Measurements from ENCODE around the gene RHBDF1. TPM values are rescaled to one million over a fixed set of nuclear protein-coding genes. Genes with fewer than 3 reads are reported as not detected.

RHBDF1 gene
- total RNA-seq, 1 experiment from 2014 or later, result 60.8 TPM

- TF ChIP-seq CTCF (IDR thresholded peaks at IDR 0.05), result no peak
- no peak for TF ChIP-seq PRRX2 (CRISPR knock-in tag; IDR thresholded peaks at IDR 0.05)
- TF ChIP-seq ZNF232 (CRISPR knock-in tag; IDR thresholded peaks at IDR 0.05), result no peak
- TF ChIP-seq AR (CRISPR knock-in tag; IDR thresholded peaks at IDR 0.05), result no peak
- no peak for TF ChIP-seq MYBL2 (CRISPR knock-in tag; IDR thresholded peaks at IDR 0.05)
- no peak for TF ChIP-seq JUN (CRISPR knock-in tag; IDR thresholded peaks at IDR 0.05)
- TF ChIP-seq EMX1 (CRISPR knock-in tag; IDR thresholded peaks at IDR 0.05), result no peak
Observed at GRCh38 chr16:60166-60565, 12.3 kb downstream of the RHBDF1 start (continued).

- TF ChIP-seq OVOL2 (CRISPR knock-in tag; IDR thresholded peaks at IDR 0.05; ENCODE audit: borderline replicate concordance) (no peak), ZNF425 (CRISPR knock-in tag; conservative IDR thresholded peaks at IDR 0.05) (no peak), TCF7 (CRISPR knock-in tag; IDR thresholded peaks at IDR 0.05; ENCODE audit: low read depth) (no peak), CBFB (CRISPR knock-in tag; IDR thresholded peaks at IDR 0.05; ENCODE audit: low read depth) (no peak)
- Mint-ChIP-seq H3K9me3 (no peaks in the 10 kb centered on the region), H3K4me1 (no peaks in the 10 kb centered on the region), H3K4me3 (no peak overlapping the region), H3K36me3 (peaks cover 51% of the 10 kb centered on the region), H3K27me3 (ENCODE audit: low read depth) (no peaks in the 10 kb centered on the region), H3K27ac (no peak overlapping the region)
- no peak for DNase-seq (ENCODE audit: low spot score)
- POLR2A ChIA-PET, result no interaction called here
- CTCF ChIA-PET, result interaction anchor here (16.9 kb wide), 1 partner anchor 34 kb away, joined by 493 read pairs; no protein-coding TSS in a partner anchor
- no peak for ATAC-seq
Observed at GRCh38 chr16:59440-60059, 12.9 kb downstream of the RHBDF1 start.

DNA sequence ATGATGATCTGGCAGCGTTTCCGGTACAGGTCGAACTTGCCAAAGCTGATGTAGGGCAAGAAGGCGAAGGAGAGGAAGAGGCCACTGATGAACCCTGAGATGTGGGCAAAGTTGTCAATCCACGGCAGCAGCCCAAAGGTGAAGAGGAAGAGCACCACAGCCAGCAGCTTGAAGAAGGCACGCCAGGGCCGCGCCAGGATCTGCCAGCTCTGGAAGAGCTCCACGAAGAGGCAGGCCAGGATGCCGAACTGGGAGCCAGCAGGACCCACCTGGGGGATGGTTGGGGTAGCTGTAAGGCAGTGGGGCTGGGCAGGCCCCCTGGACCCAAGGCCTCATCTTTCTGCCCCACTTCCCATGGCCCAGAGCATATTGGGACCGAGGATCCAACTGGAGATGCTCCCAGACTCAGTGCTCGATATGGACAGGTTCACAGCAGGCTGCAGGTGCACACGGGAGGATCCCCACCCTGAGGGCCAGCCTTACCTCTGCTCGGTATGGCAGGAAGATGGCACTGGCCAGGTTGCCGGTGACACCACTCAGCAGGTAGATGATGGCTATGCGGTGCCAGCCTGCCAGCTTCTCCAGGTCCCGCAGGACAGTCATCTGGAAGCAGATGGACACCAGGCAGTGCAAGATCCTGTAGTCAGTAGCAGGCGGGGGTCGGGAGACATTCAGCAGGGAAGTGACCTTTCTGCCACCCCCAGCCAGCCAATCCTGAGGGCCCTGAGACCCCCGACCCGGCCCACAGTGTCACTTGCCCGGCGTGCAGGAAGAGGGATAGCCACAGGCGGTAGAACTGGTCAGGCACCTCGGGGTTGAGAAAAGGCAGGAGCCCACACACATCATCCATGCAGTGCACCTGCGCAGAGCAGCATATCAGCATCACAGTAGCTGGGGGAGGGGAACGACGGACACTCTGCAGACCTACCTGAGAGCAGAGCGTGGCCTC is 13.7 kb downstream of the RHBDF1 start:
- DNase-seq (ENCODE audit: low spot score), result no peak
- Mint-ChIP-seq H3K9me3 (no peaks in the 10 kb centered on the region), H3K4me1 (no peaks in the 10 kb centered on the region), H3K36me3 (peaks cover 45% of the 10 kb centered on the region), H3K4me3 (no peak overlapping the region), H3K27ac (no peak overlapping the region), H3K27me3 (ENCODE audit: low read depth) (no peaks in the 10 kb centered on the region)
- ChIA-PET CTCF (interaction anchor here (1.0 to 1.7 kb wide), 2 partner anchors 38 to 122 kb away, joined by 3 to 5 read pairs; partner anchors contain the start of gene HBQ1), POLR2A (no interaction called here)
- no peak for ATAC-seq
- TF ChIP-seq KAT7 (CRISPR knock-in tag; IDR thresholded peaks at IDR 0.05; ENCODE audit: borderline replicate concordance) (no peak), CDX4 (CRISPR knock-in tag; IDR thresholded peaks at IDR 0.05; ENCODE audit: borderline replicate concordance) (no peak)
- TF ChIP-seq, protein P1, sequence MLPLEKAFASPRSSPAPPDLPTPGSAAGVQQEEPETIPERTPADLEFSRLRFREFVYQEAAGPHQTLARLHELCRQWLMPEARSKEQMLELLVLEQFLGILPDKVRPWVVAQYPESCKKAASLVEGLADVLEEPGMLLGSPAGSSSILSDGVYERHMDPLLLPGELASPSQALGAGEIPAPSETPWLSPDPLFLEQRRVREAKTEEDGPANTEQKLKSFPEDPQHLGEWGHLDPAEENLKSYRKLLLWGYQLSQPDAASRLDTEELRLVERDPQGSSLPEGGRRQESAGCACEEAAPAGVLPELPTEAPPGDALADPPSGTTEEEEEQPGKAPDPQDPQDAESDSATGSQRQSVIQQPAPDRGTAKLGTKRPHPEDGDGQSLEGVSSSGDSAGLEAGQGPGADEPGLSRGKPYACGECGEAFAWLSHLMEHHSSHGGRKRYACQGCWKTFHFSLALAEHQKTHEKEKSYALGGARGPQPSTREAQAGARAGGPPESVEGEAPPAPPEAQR (CRISPR knock-in tag; IDR thresholded peaks at IDR 0.05), result no peak
- TF ChIP-seq, protein P2, sequence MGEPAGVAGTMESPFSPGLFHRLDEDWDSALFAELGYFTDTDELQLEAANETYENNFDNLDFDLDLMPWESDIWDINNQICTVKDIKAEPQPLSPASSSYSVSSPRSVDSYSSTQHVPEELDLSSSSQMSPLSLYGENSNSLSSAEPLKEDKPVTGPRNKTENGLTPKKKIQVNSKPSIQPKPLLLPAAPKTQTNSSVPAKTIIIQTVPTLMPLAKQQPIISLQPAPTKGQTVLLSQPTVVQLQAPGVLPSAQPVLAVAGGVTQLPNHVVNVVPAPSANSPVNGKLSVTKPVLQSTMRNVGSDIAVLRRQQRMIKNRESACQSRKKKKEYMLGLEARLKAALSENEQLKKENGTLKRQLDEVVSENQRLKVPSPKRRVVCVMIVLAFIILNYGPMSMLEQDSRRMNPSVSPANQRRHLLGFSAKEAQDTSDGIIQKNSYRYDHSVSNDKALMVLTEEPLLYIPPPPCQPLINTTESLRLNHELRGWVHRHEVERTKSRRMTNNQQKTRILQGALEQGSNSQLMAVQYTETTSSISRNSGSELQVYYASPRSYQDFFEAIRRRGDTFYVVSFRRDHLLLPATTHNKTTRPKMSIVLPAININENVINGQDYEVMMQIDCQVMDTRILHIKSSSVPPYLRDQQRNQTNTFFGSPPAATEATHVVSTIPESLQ (CRISPR knock-in tag; IDR thresholded peaks at IDR 0.05), result no peak
- TF ChIP-seq, protein P3, sequence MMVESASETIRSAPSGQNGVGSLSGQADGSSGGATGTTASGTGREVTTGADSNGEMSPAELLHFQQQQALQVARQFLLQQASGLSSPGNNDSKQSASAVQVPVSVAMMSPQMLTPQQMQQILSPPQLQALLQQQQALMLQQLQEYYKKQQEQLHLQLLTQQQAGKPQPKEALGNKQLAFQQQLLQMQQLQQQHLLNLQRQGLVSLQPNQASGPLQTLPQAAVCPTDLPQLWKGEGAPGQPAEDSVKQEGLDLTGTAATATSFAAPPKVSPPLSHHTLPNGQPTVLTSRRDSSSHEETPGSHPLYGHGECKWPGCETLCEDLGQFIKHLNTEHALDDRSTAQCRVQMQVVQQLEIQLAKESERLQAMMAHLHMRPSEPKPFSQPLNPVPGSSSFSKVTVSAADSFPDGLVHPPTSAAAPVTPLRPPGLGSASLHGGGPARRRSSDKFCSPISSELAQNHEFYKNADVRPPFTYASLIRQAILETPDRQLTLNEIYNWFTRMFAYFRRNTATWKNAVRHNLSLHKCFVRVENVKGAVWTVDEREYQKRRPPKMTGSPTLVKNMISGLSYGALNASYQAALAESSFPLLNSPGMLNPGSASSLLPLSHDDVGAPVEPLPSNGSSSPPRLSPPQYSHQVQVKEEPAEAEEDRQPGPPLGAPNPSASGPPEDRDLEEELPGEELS (CRISPR knock-in tag; IDR thresholded peaks at IDR 0.05), result no peak

Data from WTC11 (cell line).